Left ventricle myocardium inferior (tissue), 1 donor: ENCODE data around the gene TSPAN15. TPM values are rescaled to one million over a fixed set of nuclear protein-coding genes. Genes with fewer than 3 reads are reported as not detected.

Experiments
- DNase-seq: peaks from one replicate; pipeline ENCODE4 v3.0.0-alpha.2; 2020
- H3K27ac ChIP-seq: fragments of 200-600 bp; replicated peaks from 2 replicates; pipeline ENCODE4 v1.8.0; 2021
- H3K27me3 ChIP-seq: fragments of 200-600 bp; 2 replicates; pipeline ENCODE4 v1.8.0; 2021; ENCODE audit warnings: low read depth
- H3K36me3 ChIP-seq: fragments of 200-600 bp; 2 replicates; pipeline ENCODE4 v1.8.0; 2021
- H3K4me1 ChIP-seq: fragments of 200-600 bp; 2 replicates; pipeline ENCODE4 v1.8.0; 2021
- H3K4me3 ChIP-seq: fragments of 200-600 bp; 2 replicates; pipeline ENCODE4 v1.8.0; 2021; ENCODE audit warnings: mild to moderate bottlenecking, moderate library complexity
- H3K9me3 ChIP-seq: fragments of 200-600 bp; replicated peaks from 2 replicates; pipeline ENCODE4 v1.8.0; 2021
- CTCF ChIP-seq: fragments of 200-600 bp; IDR thresholded peaks from 2 replicates; pipeline ENCODE4 v1.8.0; 2021; ENCODE audit warnings: antibody characterized with exemption, mild to moderate bottlenecking, borderline replicate concordance
- intact Hi-C: fragments of 100-400 bp; cut with micrococcal nuclease; formaldehyde crosslinking; loops from one replicate; pipeline ENCODE4 v1.11.0; 2022
- total RNA-seq: library from RNA; stranded (reverse); fragmentation: NEBNext Ultra II Directional; extraction: Animal tissue kit (Norgen Biotek cat#: 25700); gene quantifications from one replicate; pipeline ENCODE4 v1.2.1, GENCODE V29; 2021
- donor health status: DM: no; HTN: yes; CAD: no; lungs with severe emphysema.

Gene TSPAN15
- total RNA-seq, 1 donor from 2014 or later, result 6.8 TPM

- intact Hi-C loops, result no loop called here
- TF ChIP-seq CTCF, result no peak
- H3K27ac ChIP-seq, result peak overlapping the region; percentile 92
Observed at GRCh38 chr10:69405221-69405620, 46.0 kb upstream of the TSPAN15 start.

DNA sequence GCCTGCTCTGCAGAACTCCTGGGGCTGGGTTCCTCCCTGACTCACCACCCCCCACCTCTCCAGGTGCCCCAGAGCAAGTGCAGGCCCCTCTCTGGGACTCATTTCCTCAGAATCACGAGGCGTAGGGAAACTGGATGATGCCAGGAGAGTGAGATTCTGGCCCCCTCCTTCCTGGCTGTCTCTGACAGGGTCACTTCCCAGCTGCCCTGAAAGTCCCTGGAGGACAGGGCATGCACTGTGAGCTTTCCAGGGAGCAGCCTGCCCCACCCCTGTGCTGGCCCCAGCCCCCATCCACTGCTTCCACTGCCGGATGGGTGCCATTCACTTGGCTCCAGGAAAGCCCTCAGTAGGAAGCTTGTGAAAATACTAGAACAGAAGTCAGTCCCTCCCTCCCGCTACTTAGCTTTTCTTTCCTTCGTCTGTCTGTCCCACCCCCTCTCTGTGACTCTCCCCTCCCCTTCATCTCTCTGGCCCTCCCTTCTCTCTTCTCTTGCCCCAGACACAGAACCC lies 44.9 kb upstream of the TSPAN15 start:
- no peak for TF ChIP-seq CTCF
- DNase-seq, result peak; percentile 72
- Histone ChIP-seq H3K36me3 (peaks cover 12% of the 10 kb centered on the region), H3K9me3 (no peaks in the 10 kb centered on the region), H3K27ac (peak overlapping the region; percentile 92), H3K27me3 (no peaks in the 10 kb centered on the region), H3K4me1 (peaks cover 70% of the 10 kb centered on the region), H3K4me3 (peak overlapping the region; percentile 62)
- intact Hi-C loops, result no loop called here

More at GRCh38 chr10:69405221-69405620, 46.0 kb upstream of the TSPAN15 start:
- Histone ChIP-seq H3K9me3 (no peaks in the 10 kb centered on the region), H3K4me1 (peaks cover 70% of the 10 kb centered on the region), H3K4me3 (no peak overlapping the region), H3K36me3 (peaks cover 23% of the 10 kb centered on the region), H3K27me3 (no peaks in the 10 kb centered on the region)
- no peak for DNase-seq

DNA sequence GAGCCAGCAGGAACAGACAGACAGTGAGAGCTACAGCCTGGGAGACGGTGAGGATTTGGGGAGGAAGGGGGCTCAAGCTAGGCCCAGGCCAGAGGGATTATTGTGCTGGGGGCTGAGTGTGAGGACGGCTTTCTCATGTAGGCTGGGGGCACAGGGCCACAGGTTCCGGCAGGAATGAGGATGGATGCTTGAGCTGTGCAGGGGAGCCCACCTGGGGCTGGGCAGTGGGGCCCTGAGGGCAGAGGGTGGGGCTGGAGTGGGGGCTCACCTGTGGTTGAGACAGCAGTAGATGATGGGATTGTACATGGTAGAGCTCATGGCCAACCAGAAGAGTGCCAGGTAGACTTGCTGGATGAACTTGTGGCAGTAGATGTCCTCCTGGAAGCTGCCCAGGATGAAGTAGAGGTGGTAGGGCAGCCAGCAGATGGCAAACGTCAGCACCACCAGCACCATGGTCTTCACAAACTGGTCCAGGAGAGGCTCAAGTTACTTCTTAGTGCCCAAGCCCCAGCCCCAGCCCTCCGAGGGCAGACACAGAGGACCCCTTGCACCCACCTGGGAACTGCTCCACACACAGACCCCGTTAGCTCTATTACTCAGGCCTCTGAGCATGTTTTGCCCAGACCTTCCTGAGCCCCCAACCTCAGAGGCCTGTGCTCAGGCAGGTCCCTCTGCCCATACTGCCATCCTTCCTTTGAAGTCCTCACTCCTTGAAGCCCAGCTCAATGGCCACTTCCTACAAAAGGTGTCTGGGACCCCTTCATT lies 44.3 kb upstream of the TSPAN15 start:
- no peaks in the 10 kb centered on the region for H3K9me3 ChIP-seq
- H3K4me3 ChIP-seq, result peak overlapping the region; percentile 62
- no peaks in the 10 kb centered on the region for H3K27me3 ChIP-seq
- no peak for TF ChIP-seq CTCF
- H3K36me3 ChIP-seq, result peaks cover 9% of the 10 kb centered on the region
- peak overlapping the region; percentile 92 for H3K27ac ChIP-seq
- intact Hi-C loops, result no loop called here
- H3K4me1 ChIP-seq, result peaks cover 69% of the 10 kb centered on the region
- DNase-seq, result no peak

GRCh38 chr10:69407621-69408301 lies 43.5 kb upstream of the TSPAN15 start:
- no peak for DNase-seq
- H3K27ac ChIP-seq, result peak overlapping the region; percentile 92
- H3K9me3 ChIP-seq, result no peaks in the 10 kb centered on the region
- peaks cover 5% of the 10 kb centered on the region for H3K36me3 ChIP-seq
- intact Hi-C loops, result no loop called here
- peak overlapping the region; percentile 62 for H3K4me3 ChIP-seq
- peaks cover 65% of the 10 kb centered on the region for H3K4me1 ChIP-seq
- H3K27me3 ChIP-seq, result no peaks in the 10 kb centered on the region
- peak; percentile 22 for TF ChIP-seq CTCF

- Histone ChIP-seq H3K4me1 (peaks cover 65% of the 10 kb centered on the region), H3K4me3 (peak overlapping the region; percentile 62), H3K27me3 (no peaks in the 10 kb centered on the region), H3K27ac (peak overlapping the region; percentile 92), H3K36me3 (no peaks in the 10 kb centered on the region), H3K9me3 (no peaks in the 10 kb centered on the region)
- intact Hi-C loops, result no loop called here
- DNase-seq, result peak; percentile 94
- TF ChIP-seq CTCF, result peak; percentile 92
Observed at GRCh38 chr10:69408318-69409175, 42.7 kb upstream of the TSPAN15 start.
